ENCODE data around the gene MEF2B.

Gene MEF2B

GRCh38 chr19:19192910-19193423, 22.9 kb upstream of the MEF2B start:
- Histone ChIP-seq H3K9me3 (ENCODE audit: control insufficient read depth, insufficient read depth, low read depth, low read length) (no peaks in the 10 kb centered on the region), H3K36me3 (ENCODE audit: control insufficient read depth in 2 of 2, insufficient read depth in 1 of 2, low read length in 2 of 2) (peaks cover 4 to 28% of the 10 kb centered on the region in 2 experiments; a peak in 2 of 3 replicates), H3K4me1 (ENCODE audit: control insufficient read depth, insufficient read depth, low read length) (no peaks in the 10 kb centered on the region), H3K27ac (ENCODE audit: extremely low read depth, low read depth, low read length) (peak overlapping the region; percentile 65; the same call in 1 of the 2 replicates), H3K4me3 (ENCODE audit: low read depth, low read length) (peak overlapping the region; percentile 83)
- TF ChIP-seq WT1 (tag by site-specific recombination; IDR thresholded peaks at IDR 0.05) = 0 out of 2 replicates have a peak, but pooled peaks have one; percentile 11
- TF ChIP-seq ZNF558 (tag by site-specific recombination; IDR thresholded peaks at IDR 0.05) = no peak
- no peak for TF ChIP-seq ZNF214 (tag by site-specific recombination; IDR thresholded peaks at IDR 0.05; ENCODE audit: borderline replicate concordance)
- TF ChIP-seq ZNF366 (tag by site-specific recombination; conservative IDR thresholded peaks at IDR 0.05) = no peak
- TF ChIP-seq GLIS1 (tag by site-specific recombination; IDR thresholded peaks at IDR 0.05) = peak; percentile 27
- TF ChIP-seq ZNF155 (tag by site-specific recombination; IDR thresholded peaks at IDR 0.05) = no peak
- no peak for TF ChIP-seq ZNF146 (tag by site-specific recombination; IDR thresholded peaks at IDR 0.05)
- no peak for TF ChIP-seq ZBTB7A (tag by site-specific recombination; IDR thresholded peaks at IDR 0.05; ENCODE audit: low read depth)
- no peak for TF ChIP-seq ZNF10 (tag by site-specific recombination; IDR thresholded peaks at IDR 0.05)
- TF ChIP-seq ZNF335 (tag by site-specific recombination; conservative IDR thresholded peaks at IDR 0.05) = peak; percentile 15
- no peak for TF ChIP-seq KLF10 (tag by site-specific recombination; IDR thresholded peaks at IDR 0.05)
- TF ChIP-seq ZNF394 (tag by site-specific recombination; IDR thresholded peaks at IDR 0.05; ENCODE audit: borderline replicate concordance) = no peak
- ChIA-PET POLR2A (interaction anchor here (0.7 to 4.1 kb wide), 3 partner anchors 9 to 31 kb away, joined by 4 to 60 read pairs (median 4); partner anchors contain the start of gene NR2C2AP), CTCF (interaction anchor here (0.6 to 1.3 kb wide), 4 partner anchors 16 to 47 kb away, joined by 3 to 4 read pairs (median 4); no protein-coding TSS in a partner anchor)

- POLR2A ChIA-PET = interaction anchor here (0.6 to 4.1 kb wide), 9 partner anchors 10 to 321 kb away, joined by 3 to 60 read pairs (median 3); partner anchors contain the start of genes MEF2B and NR2C2AP
- Histone ChIP-seq H3K27ac (ENCODE audit: extremely low read depth, low read depth, low read length) (peak within 1 kb of the TSS; percentile 84), H3K9me3 (ENCODE audit: control insufficient read depth, insufficient read depth, low read depth, low read length) (no peaks in the 10 kb centered on the region), H3K4me3 (ENCODE audit: low read depth, low read length) (peak within 1 kb of the TSS; percentile 93), H3K36me3 (ENCODE audit: control insufficient read depth in 2 of 2, insufficient read depth in 1 of 2, low read length in 2 of 2) (peaks cover 4 to 25% of the 10 kb centered on the region in 2 experiments; a peak in 2 of 3 replicates), H3K4me1 (ENCODE audit: control insufficient read depth, insufficient read depth, low read length) (no peaks in the 10 kb centered on the region)
- CTCF ChIA-PET = interaction anchor here (0.6 to 1.4 kb wide), 8 partner anchors 17 to 129 kb away, joined by 3 to 5 read pairs (median 4); partner anchors contain the start of gene MAU2
- TF ChIP-seq GLI2 (tag by site-specific recombination; IDR thresholded peaks at IDR 0.05; ENCODE audit: borderline replicate concordance, low read depth) = no peak
- TF ChIP-seq SP7 (tag by site-specific recombination; IDR thresholded peaks at IDR 0.05) = peak; percentile 79
- TF ChIP-seq ZBTB10 (tag by site-specific recombination; IDR thresholded peaks at IDR 0.05) = peak; percentile 93
- peak; percentile 94 for TF ChIP-seq ZNF660 (tag by site-specific recombination; IDR thresholded peaks at IDR 0.05)
- TF ChIP-seq ZSCAN30 (tag by site-specific recombination; IDR thresholded peaks at IDR 0.05) = peak; percentile 83; the same call in 1 of the 2 replicates
- TF ChIP-seq SCRT2 (tag by site-specific recombination; IDR thresholded peaks at IDR 0.05) = peak; percentile 70; the same call in 1 of the 2 replicates
- TF ChIP-seq PRDM4 (tag by site-specific recombination; IDR thresholded peaks at IDR 0.05) = 0 out of 2 replicates have a peak, but pooled peaks have one; percentile 50
- TF ChIP-seq ZBTB11 (tag by site-specific recombination; conservative IDR thresholded peaks at IDR 0.05; ENCODE audit: low read depth) = peak; percentile 99
- no peak for TF ChIP-seq ZNF514 (tag by site-specific recombination; IDR thresholded peaks at IDR 0.05)
- TF ChIP-seq ZNF501 (tag by site-specific recombination; IDR thresholded peaks at IDR 0.05) = peak; percentile 69; the same call in 1 of the 2 replicates
- no peak for TF ChIP-seq ZNF747 (tag by site-specific recombination; IDR thresholded peaks at IDR 0.05)
- no peak for TF ChIP-seq ZNF558 (tag by site-specific recombination; IDR thresholded peaks at IDR 0.05)
- TF ChIP-seq ZBTB7A (tag by site-specific recombination; IDR thresholded peaks at IDR 0.05; ENCODE audit: low read depth) = peak; percentile 84; the same call in 1 of the 2 replicates
Observed at GRCh38 chr19:19192078-19192882, 22.2 kb upstream of the MEF2B start, which contains the start of the genes BORCS8 and RFXANK. Gene BORCS8, minus strand, starts transcription at chr19:19192152. Its CDS starts 35 bp downstream, at chr19:19192117. Gene RFXANK, plus strand, starts transcription at chr19:19192258. Its CDS starts 1,689 bp downstream, at chr19:19193947.

Measured in HEK293 (cell line).